ENCODE data around the gene KRT39.

Gene KRT39

GRCh38 chr17:40947929-40948328, 18.8 kb downstream of the KRT39 start:
- WGBS, 2 experiments: 90 to 93% methylated on average over 2 of the region's 2 CpGs
- no peak overlapping the region for H3K27ac ChIP-seq (ENCODE audit: insufficient read depth, low read depth, low read length, poor library complexity, severe bottlenecking)
- H3K9me3 ChIP-seq (ENCODE audit: control insufficient read depth, low read length): no peaks in the 10 kb centered on the region
- no peak overlapping the region for H3K4me3 ChIP-seq (ENCODE audit: insufficient read depth, low read depth, low read length)
- H3K27me3 ChIP-seq (ENCODE audit: control insufficient read depth, insufficient read depth, low read length, poor library complexity, severe bottlenecking): no peaks in the 10 kb centered on the region
- H3K4me1 ChIP-seq (ENCODE audit: control insufficient read depth, insufficient read depth, low read length): no peaks in the 10 kb centered on the region
- H3K36me3 ChIP-seq (ENCODE audit: control insufficient read depth, insufficient read depth, low read length): no peaks in the 10 kb centered on the region

- H3K9me3 ChIP-seq (ENCODE audit: control insufficient read depth, low read length): no peaks in the 10 kb centered on the region
- H3K27ac ChIP-seq (ENCODE audit: insufficient read depth, low read depth, low read length, poor library complexity, severe bottlenecking): no peak overlapping the region
- no peaks in the 10 kb centered on the region for H3K4me1 ChIP-seq (ENCODE audit: control insufficient read depth, insufficient read depth, low read length)
- WGBS, 2 experiments: 90 to 92% methylated on average over 6 of the region's 6 CpGs
- H3K36me3 ChIP-seq (ENCODE audit: control insufficient read depth, insufficient read depth, low read length): no peaks in the 10 kb centered on the region
- H3K4me3 ChIP-seq (ENCODE audit: insufficient read depth, low read depth, low read length): no peak overlapping the region
- no peaks in the 10 kb centered on the region for H3K27me3 ChIP-seq (ENCODE audit: control insufficient read depth, insufficient read depth, low read length, poor library complexity, severe bottlenecking)
Measured at GRCh38 chr17:40945414-40945813, 21.3 kb downstream of the KRT39 start.

GRCh38 chr17:40944531-40944930, 22.2 kb downstream of the KRT39 start:
- no peak overlapping the region for H3K4me3 ChIP-seq (ENCODE audit: insufficient read depth, low read depth, low read length)
- WGBS, 2 experiments: 83 to 86% methylated on average over 1 of the region's 1 CpG
- no peaks in the 10 kb centered on the region for H3K27me3 ChIP-seq (ENCODE audit: control insufficient read depth, insufficient read depth, low read length, poor library complexity, severe bottlenecking)
- no peaks in the 10 kb centered on the region for H3K4me1 ChIP-seq (ENCODE audit: control insufficient read depth, insufficient read depth, low read length)
- no peak overlapping the region for H3K27ac ChIP-seq (ENCODE audit: insufficient read depth, low read depth, low read length, poor library complexity, severe bottlenecking)
- H3K36me3 ChIP-seq (ENCODE audit: control insufficient read depth, insufficient read depth, low read length): no peaks in the 10 kb centered on the region
- no peaks in the 10 kb centered on the region for H3K9me3 ChIP-seq (ENCODE audit: control insufficient read depth, low read length)

- WGBS, 2 experiments: 93 to 96% methylated on average over 3 of the region's 3 CpGs
- H3K9me3 ChIP-seq (ENCODE audit: control insufficient read depth, low read length): no peaks in the 10 kb centered on the region
- no peak overlapping the region for H3K27ac ChIP-seq (ENCODE audit: insufficient read depth, low read depth, low read length, poor library complexity, severe bottlenecking)
- H3K4me3 ChIP-seq (ENCODE audit: insufficient read depth, low read depth, low read length): no peak overlapping the region
- no peaks in the 10 kb centered on the region for H3K27me3 ChIP-seq (ENCODE audit: control insufficient read depth, insufficient read depth, low read length, poor library complexity, severe bottlenecking)
- H3K4me1 ChIP-seq (ENCODE audit: control insufficient read depth, insufficient read depth, low read length): peaks cover 1% of the 10 kb centered on the region
- no peaks in the 10 kb centered on the region for H3K36me3 ChIP-seq (ENCODE audit: control insufficient read depth, insufficient read depth, low read length)
Measured at GRCh38 chr17:40942553-40942952, 24.2 kb downstream of the KRT39 start.

GRCh38 chr17:40940266-40940665, 26.5 kb downstream of the KRT39 start:
- no peaks in the 10 kb centered on the region for H3K9me3 ChIP-seq (ENCODE audit: control insufficient read depth, low read length)
- no peaks in the 10 kb centered on the region for H3K27me3 ChIP-seq (ENCODE audit: control insufficient read depth, insufficient read depth, low read length, poor library complexity, severe bottlenecking)
- peaks cover 9% of the 10 kb centered on the region for H3K4me1 ChIP-seq (ENCODE audit: control insufficient read depth, insufficient read depth, low read length)
- H3K27ac ChIP-seq (ENCODE audit: insufficient read depth, low read depth, low read length, poor library complexity, severe bottlenecking): no peak overlapping the region
- no peak overlapping the region for H3K4me3 ChIP-seq (ENCODE audit: insufficient read depth, low read depth, low read length)
- H3K36me3 ChIP-seq (ENCODE audit: control insufficient read depth, insufficient read depth, low read length): no peaks in the 10 kb centered on the region
- 86 to 93% methylated on average over 5 to 6 of the region's 6 CpGs for WGBS, 2 experiments

GRCh38 chr17:40938981-40939380, 27.8 kb downstream of the KRT39 start:
- WGBS, 2 experiments: 88 to 90% methylated on average over 3 of the region's 3 CpGs
- H3K4me3 ChIP-seq (ENCODE audit: insufficient read depth, low read depth, low read length): no peak overlapping the region
- H3K36me3 ChIP-seq (ENCODE audit: control insufficient read depth, insufficient read depth, low read length): no peaks in the 10 kb centered on the region
- no peak overlapping the region for H3K27ac ChIP-seq (ENCODE audit: insufficient read depth, low read depth, low read length, poor library complexity, severe bottlenecking)
- H3K4me1 ChIP-seq (ENCODE audit: control insufficient read depth, insufficient read depth, low read length): peaks cover 9% of the 10 kb centered on the region
- H3K9me3 ChIP-seq (ENCODE audit: control insufficient read depth, low read length): no peaks in the 10 kb centered on the region
- no peaks in the 10 kb centered on the region for H3K27me3 ChIP-seq (ENCODE audit: control insufficient read depth, insufficient read depth, low read length, poor library complexity, severe bottlenecking)

- Histone ChIP-seq H3K27me3 (ENCODE audit: control insufficient read depth, insufficient read depth, low read length, poor library complexity, severe bottlenecking) (no peaks in the 10 kb centered on the region), H3K27ac (ENCODE audit: insufficient read depth, low read depth, low read length, poor library complexity, severe bottlenecking) (no peak within 1 kb of the TSS), H3K36me3 (ENCODE audit: control insufficient read depth, insufficient read depth, low read length) (no peaks in the 10 kb centered on the region), H3K4me1 (ENCODE audit: control insufficient read depth, insufficient read depth, low read length) (peaks cover 12% of the 10 kb centered on the region), H3K9me3 (ENCODE audit: control insufficient read depth, low read length) (no peaks in the 10 kb centered on the region), H3K4me3 (ENCODE audit: insufficient read depth, low read depth, low read length) (no peak within 1 kb of the TSS)
- WGBS, 2 experiments: 40 to 44% methylated on average over 9 of the region's 9 CpGs
Measured at GRCh38 chr17:40937384-40937819, 29.3 kb downstream of the KRT39 start, which contains the start of gene KRT23. KRT23 (minus strand) TSS chr17:40937646; CDS start chr17:40936603, 1,043 bp downstream.

- Histone ChIP-seq H3K27me3 (ENCODE audit: control insufficient read depth, insufficient read depth, low read length, poor library complexity, severe bottlenecking) (no peaks in the 10 kb centered on the region), H3K4me1 (ENCODE audit: control insufficient read depth, insufficient read depth, low read length) (peaks cover 12% of the 10 kb centered on the region), H3K36me3 (ENCODE audit: control insufficient read depth, insufficient read depth, low read length) (no peaks in the 10 kb centered on the region), H3K27ac (ENCODE audit: insufficient read depth, low read depth, low read length, poor library complexity, severe bottlenecking) (no peak overlapping the region), H3K4me3 (ENCODE audit: insufficient read depth, low read depth, low read length) (no peak overlapping the region), H3K9me3 (ENCODE audit: control insufficient read depth, low read length) (no peaks in the 10 kb centered on the region)
- 63 to 68% methylated on average over 4 to 5 of the region's 5 CpGs for WGBS, 2 experiments
Measured at GRCh38 chr17:40936976-40937375, 29.8 kb downstream of the KRT39 start.

GRCh38 chr17:40936437-40936971, 30.2 kb downstream of the KRT39 start:
- no peaks in the 10 kb centered on the region for H3K9me3 ChIP-seq (ENCODE audit: control insufficient read depth, low read length)
- H3K4me1 ChIP-seq (ENCODE audit: control insufficient read depth, insufficient read depth, low read length): peaks cover 16% of the 10 kb centered on the region
- WGBS, 2 experiments: 94 to 95% methylated on average over 18 to 19 of the region's 19 CpGs
- no peak overlapping the region for H3K27ac ChIP-seq (ENCODE audit: insufficient read depth, low read depth, low read length, poor library complexity, severe bottlenecking)
- H3K36me3 ChIP-seq (ENCODE audit: control insufficient read depth, insufficient read depth, low read length): no peaks in the 10 kb centered on the region
- no peaks in the 10 kb centered on the region for H3K27me3 ChIP-seq (ENCODE audit: control insufficient read depth, insufficient read depth, low read length, poor library complexity, severe bottlenecking)
- H3K4me3 ChIP-seq (ENCODE audit: insufficient read depth, low read depth, low read length): no peak overlapping the region

GRCh38 chr17:40935624-40936023, 31.1 kb downstream of the KRT39 start:
- Histone ChIP-seq H3K27me3 (ENCODE audit: control insufficient read depth, insufficient read depth, low read length, poor library complexity, severe bottlenecking) (no peaks in the 10 kb centered on the region), H3K4me1 (ENCODE audit: control insufficient read depth, insufficient read depth, low read length) (peaks cover 17% of the 10 kb centered on the region), H3K36me3 (ENCODE audit: control insufficient read depth, insufficient read depth, low read length) (no peaks in the 10 kb centered on the region), H3K4me3 (ENCODE audit: insufficient read depth, low read depth, low read length) (no peak overlapping the region), H3K27ac (ENCODE audit: insufficient read depth, low read depth, low read length, poor library complexity, severe bottlenecking) (no peak overlapping the region), H3K9me3 (ENCODE audit: control insufficient read depth, low read length) (no peaks in the 10 kb centered on the region)
- 95 to 100% methylated on average over 3 of the region's 3 CpGs for WGBS, 2 experiments

GRCh38 chr17:40932608-40933007, 34.1 kb downstream of the KRT39 start:
- no peak overlapping the region for H3K4me3 ChIP-seq (ENCODE audit: insufficient read depth, low read depth, low read length)
- 51% methylated on average over 2 of the region's 2 CpGs; no CpG with 5 or more reads in 1 of the 2 experiments for WGBS, 2 experiments
- peak overlapping the region; percentile 70 for H3K27ac ChIP-seq (ENCODE audit: insufficient read depth, low read depth, low read length, poor library complexity, severe bottlenecking)

More at GRCh38 chr17:40932608-40933007, 34.1 kb downstream of the KRT39 start:
- Histone ChIP-seq H3K27me3 (ENCODE audit: control insufficient read depth, insufficient read depth, low read length, poor library complexity, severe bottlenecking) (no peaks in the 10 kb centered on the region), H3K9me3 (ENCODE audit: control insufficient read depth, low read length) (no peaks in the 10 kb centered on the region), H3K4me1 (ENCODE audit: control insufficient read depth, insufficient read depth, low read length) (peaks cover 16% of the 10 kb centered on the region), H3K36me3 (ENCODE audit: control insufficient read depth, insufficient read depth, low read length) (no peaks in the 10 kb centered on the region)

All from ectodermal cell (in vitro differentiated cells).